HepG2 (cell line): ENCODE data around the gene GDA. TPM values are rescaled to one million over a fixed set of nuclear protein-coding genes. Genes with fewer than 3 reads are reported as not detected.
A peak's percentile ranks its signal among the peaks of the same experiment; 100 is the strongest.

Experiments
- ATAC-seq: fragments of 200-7000 bp; cut with Tn5 transposase; 3 replicates; pipeline ENCODE4 v1.9.1; 2020; ENCODE audit warnings: mild to moderate bottlenecking, moderate library complexity
- BruUV-seq: library from RNA; stranded (reverse); fragments of 400-500 nt; replicated peaks from 2 replicates; lab custom pipeline; 2021; lab: Mats Ljungman, UMichigan
- CTCF ChIA-PET: fragments of 300-600 bp; formaldehyde crosslinking; extraction: SDS; loops from one replicate; lab custom pipeline; 2021; ENCODE audit warnings: low total read pairs, inconsistent platforms, low intra/inter-chr PET ratio; lab: Yijun Ruan, JAX
- POLR2A ChIA-PET: fragments of 350-600 bp; sonication (Branson Sonifier 250); formaldehyde crosslinking; loops from one replicate; lab custom pipeline; 2020; ENCODE audit warnings: antibody characterized with exemption, inconsistent platforms; lab: Yijun Ruan, JAX
- DNase-seq: peaks from one replicate; pipeline ENCODE4 v3.0.0-alpha.2; 2015; ENCODE audit warnings: low spot score
- FAIRE-seq: peaks from 3 replicates; lab custom pipeline; 2011; peaks lifted over from hg19 to GRCh38; lab: Jason Lieb, UNC
- H2AFZ ChIP-seq: one replicate; pipeline ENCODE4 v1.6.1; 2011; ENCODE audit warnings: low read length, inconsistent platforms
- H3K27ac ChIP-seq: fragments of 300-600 bp; 3 replicates; pipeline ENCODE4 v1.8.0; 2011; ENCODE audit warnings: mixed run types, mild to moderate bottlenecking, mixed read lengths, low read length, inconsistent platforms; ENCODE audit not compliant: insufficient read depth; ENCODE audit errors: extremely low read length
- H3K27me3 ChIP-seq, 2 experiments: fragments of 200-600 bp in 1 of 2; 2 replicates in 1 of 2; 3 replicates in 1 of 2; pipeline versions ENCODE4 v1.6.0 to v1.8.0; 2011; ENCODE audit warnings: low read length in 2 of 2, mild to moderate bottlenecking in 2 of 2, moderate library complexity in 2 of 2, inconsistent platforms in 1 of 2; ENCODE audit not compliant: insufficient read depth in 2 of 2, control insufficient read depth in 1 of 2
- H3K36me3 ChIP-seq, 2 experiments: fragments of 200-600 bp in 1 of 2; replicated peaks in 1 of 2; 2 replicates in 1 of 2; 3 replicates in 1 of 2; pipeline versions ENCODE4 v1.5.1 to v1.8.0; 2011; ENCODE audit warnings: low read length in 2 of 2, inconsistent platforms in 1 of 2; ENCODE audit not compliant: insufficient read depth in 2 of 2, control insufficient read depth in 1 of 2
- H3K4me1 ChIP-seq: 2 replicates; pipeline ENCODE4 v1.5.1; 2012; ENCODE audit warnings: low read length, inconsistent platforms; ENCODE audit not compliant: insufficient read depth
- H3K4me2 ChIP-seq: 2 replicates; pipeline ENCODE4 v1.6.0; 2011; ENCODE audit warnings: low read depth, low read length, inconsistent platforms
- H3K4me3 ChIP-seq, 3 experiments: fragments of 200-600 bp in 1 of 3; sonication (generic), shearing (Covaris generic) in 1 of 3; replicated peaks in 1 of 3; 2 replicates each; pipeline ENCODE4 v1.5.1; 2011 to 2016; ENCODE audit warnings: low read length in 3 of 3, inconsistent platforms in 2 of 3, low read depth in 2 of 3, mild to moderate bottlenecking in 2 of 3, control low read depth in 1 of 3, mixed read lengths in 1 of 3; ENCODE audit not compliant: insufficient read depth in 1 of 3
- H3K79me2 ChIP-seq: one replicate; pipeline ENCODE4 v1.6.1; 2011; ENCODE audit warnings: low read length, inconsistent platforms; ENCODE audit not compliant: insufficient read depth
- H3K9ac ChIP-seq: 2 replicates; pipeline ENCODE4 v1.6.0; 2011; ENCODE audit warnings: mild to moderate bottlenecking, low read depth, low read length, inconsistent platforms; ENCODE audit not compliant: insufficient read depth
- H3K9me3 ChIP-seq: 2 replicates; pipeline ENCODE4 v1.5.1; 2012; ENCODE audit warnings: mild to moderate bottlenecking, low read length
- H4K20me1 ChIP-seq: 2 replicates; pipeline ENCODE4 v1.6.0; 2011; ENCODE audit warnings: inconsistent platforms, mild to moderate bottlenecking, low read length, moderate library complexity; ENCODE audit not compliant: insufficient read depth
- ATF7 ChIP-seq, 2 experiments: fragments of 450-650 bp in 1 of 2; sonication (generic) in 1 of 2; formaldehyde crosslinking in 1 of 2; IDR thresholded peaks; 2 replicates each; pipeline versions ENCODE4 v1.4.0 to v1.6.1; 2016 to 2020; ENCODE audit warnings: antibody characterized with exemption in 1 of 2, mild to moderate bottlenecking in 1 of 2, missing genetic modification reagents in 1 of 2
- CEBPG ChIP-seq: IDR thresholded peaks from 2 replicates; pipeline ENCODE4 v1.6.1; 2016
- CHD2 ChIP-seq: IDR thresholded peaks from 2 replicates; pipeline ENCODE4 v1.6.1; 2011; ENCODE audit warnings: low read depth, low read length, improper control_type of control experiment
- MED1 ChIP-seq: sonication (generic); formaldehyde crosslinking; IDR thresholded peaks from 2 replicates; pipeline ENCODE4 v1.4.0; 2020; ENCODE audit warnings: missing genetic modification reagents
- NFRKB ChIP-seq: fragments of 450-650 bp; IDR thresholded peaks from 2 replicates; pipeline ENCODE4 v1.6.1; 2017
- RCOR2 ChIP-seq: IDR thresholded peaks from 2 replicates; pipeline ENCODE4 v1.6.1; 2016; ENCODE audit warnings: missing biosample characterization, missing genetic modification reagents
- SAP130 ChIP-seq: IDR thresholded peaks from 2 replicates; pipeline ENCODE4 v1.6.1; 2016; ENCODE audit warnings: low read depth
- SMAD1 ChIP-seq: sonication (generic); formaldehyde crosslinking; IDR thresholded peaks from 2 replicates; pipeline ENCODE4 v1.4.0; 2020; ENCODE audit warnings: missing genetic modification reagents, low read depth, mild to moderate bottlenecking, borderline replicate concordance
- TCF7 ChIP-seq: sonication (generic); IDR thresholded peaks from 2 replicates; pipeline ENCODE4 v1.6.1; 2016; ENCODE audit warnings: antibody characterized with exemption, low read depth
- ZBTB3 ChIP-seq: sonication (generic); formaldehyde crosslinking; IDR thresholded peaks from 2 replicates; pipeline ENCODE4 v1.4.0; 2020; ENCODE audit warnings: low read depth, mild to moderate bottlenecking, moderate library complexity, missing genetic modification reagents, borderline replicate concordance
- ZNF138 ChIP-seq: sonication (generic); formaldehyde crosslinking; IDR thresholded peaks from 2 replicates; pipeline ENCODE4 v1.5.0; 2020; ENCODE audit warnings: mild to moderate bottlenecking, low read depth, missing genetic modification reagents
- ZNF30 ChIP-seq: sonication (generic); formaldehyde crosslinking; IDR thresholded peaks from 2 replicates; pipeline ENCODE4 v1.5.0; 2020; ENCODE audit warnings: mild to moderate bottlenecking, missing genetic modification reagents
- ZNF333 ChIP-seq: sonication (generic); formaldehyde crosslinking; IDR thresholded peaks from 2 replicates; pipeline ENCODE4 v1.4.0; 2020; ENCODE audit warnings: mild to moderate bottlenecking, missing genetic modification reagents, borderline replicate concordance
- ZNF430 ChIP-seq: sonication (generic); formaldehyde crosslinking; IDR thresholded peaks from 2 replicates; pipeline ENCODE4 v1.9.0; 2021; ENCODE audit warnings: mild to moderate bottlenecking, missing genetic modification reagents
- ZNF44 ChIP-seq: sonication (generic); formaldehyde crosslinking; IDR thresholded peaks from 2 replicates; pipeline ENCODE4 v1.5.1; 2020; ENCODE audit warnings: mild to moderate bottlenecking, missing genetic modification reagents
- ZNF441 ChIP-seq: sonication (generic); formaldehyde crosslinking; IDR thresholded peaks from 2 replicates; pipeline ENCODE4 v1.7.0; 2021; ENCODE audit warnings: missing genetic modification reagents, borderline replicate concordance
- WGBS: methylation state at CpG from one replicate; pipeline ENCODE4 v1.1.6; 2017; ENCODE audit warnings: low lambda C conversion rate; 5-methylcytosine and 5-hydroxymethylcytosine counted together
- in situ Hi-C: cut with HindIII; loops from 2 replicates; pipeline ENCODE4 v1.10.0; 2017; ENCODE audit warnings: low pct_unique_long_range_greater_than_20kb; ENCODE audit not compliant: extremely low pct_ligation_motif_present
- intact Hi-C: fragments of 100-400 bp; cut with micrococcal nuclease; formaldehyde crosslinking; loops from one replicate; pipeline ENCODE4 v1.10.0; 2022; ENCODE audit not compliant: unreplicated experiment
- polyA plus RNA-seq, 8 experiments: library from polyadenylated mRNA; depleted of rRNA in 3 of 8; stranded (reverse) in 7 of 8; unstranded in 1 of 8; fragments of >200 nt; fragmentation: Illumina TruSeq in 4 of 8; extraction: Trizol in 4 of 8; gene quantifications; 2 replicates each; pipeline versions ENCODE4 v1.2.1 to v1.2.3, GENCODE V29; 2011 to 2016; ENCODE audit warnings: low read depth in 4 of 8, missing spikeins in 1 of 8, mixed read lengths in 1 of 8; ENCODE audit not compliant: insufficient read depth in 1 of 8
- total RNA-seq, 5 experiments: library from RNA; depleted of rRNA; stranded (reverse); fragments of >200 nt; fragmentation: Illumina TruSeq; extraction: Trizol; gene quantifications; 2 replicates each; pipeline ENCODE4 v1.2.3, GENCODE V29; 2016; ENCODE audit warnings: low read depth in 1 of 5
- TF ChIP-seq, protein P1 (sequence below): sonication (generic); formaldehyde crosslinking; IDR thresholded peaks from 2 replicates; pipeline ENCODE4 v1.5.0; 2020; ENCODE audit warnings: mild to moderate bottlenecking, missing genetic modification reagents, moderate library complexity
- TF ChIP-seq, protein P2 (sequence below): sonication (generic); formaldehyde crosslinking; IDR thresholded peaks from 2 replicates; pipeline ENCODE4 v1.9.0; 2021; ENCODE audit warnings: mild to moderate bottlenecking, missing genetic modification reagents

GDA gene
- total and polyA plus RNA-seq, 2 of the 13 experiments (the other 11 are each of a cell fraction or from before 2014, with no cell fraction given) = 0.15 to 0.99 TPM

DNA sequence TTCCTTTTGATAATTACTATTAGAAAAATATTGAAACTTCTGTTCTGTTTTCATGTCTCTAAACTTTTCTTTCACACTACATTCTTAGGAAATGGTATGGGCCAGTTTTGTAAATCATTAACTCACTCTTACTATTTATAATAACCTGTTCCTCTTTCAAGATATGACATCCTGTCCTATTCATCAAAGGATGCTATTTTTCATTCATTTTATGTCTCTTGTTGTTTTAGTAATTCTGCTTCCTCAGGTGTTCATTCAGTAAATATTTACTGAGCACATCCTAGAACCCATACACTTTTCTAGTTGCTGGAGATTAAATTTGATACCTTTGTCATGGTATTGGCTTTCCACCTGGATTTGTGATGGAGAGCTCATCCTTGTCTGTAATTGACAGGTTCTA lies 58.0 kb downstream of the GDA start (continued):
- no peak for TF ChIP-seq CHD2
- no peak for TF ChIP-seq CEBPG (CRISPR knock-in tag)
- TF ChIP-seq RCOR2 = 0 out of 2 replicates have a peak, but pooled peaks have one; percentile 43
- TF ChIP-seq ZNF44 (CRISPR knock-in tag) = no peak
- peak; percentile 59 for TF ChIP-seq MED1 (CRISPR knock-in tag)
- TF ChIP-seq ZNF430 = no peak
- TF ChIP-seq SAP130 (CRISPR knock-in tag) = 0 out of 2 replicates have a peak, but pooled peaks have one; percentile 37
- TF ChIP-seq SMAD1 (CRISPR knock-in tag) = no peak
- TF ChIP-seq, protein P1, sequence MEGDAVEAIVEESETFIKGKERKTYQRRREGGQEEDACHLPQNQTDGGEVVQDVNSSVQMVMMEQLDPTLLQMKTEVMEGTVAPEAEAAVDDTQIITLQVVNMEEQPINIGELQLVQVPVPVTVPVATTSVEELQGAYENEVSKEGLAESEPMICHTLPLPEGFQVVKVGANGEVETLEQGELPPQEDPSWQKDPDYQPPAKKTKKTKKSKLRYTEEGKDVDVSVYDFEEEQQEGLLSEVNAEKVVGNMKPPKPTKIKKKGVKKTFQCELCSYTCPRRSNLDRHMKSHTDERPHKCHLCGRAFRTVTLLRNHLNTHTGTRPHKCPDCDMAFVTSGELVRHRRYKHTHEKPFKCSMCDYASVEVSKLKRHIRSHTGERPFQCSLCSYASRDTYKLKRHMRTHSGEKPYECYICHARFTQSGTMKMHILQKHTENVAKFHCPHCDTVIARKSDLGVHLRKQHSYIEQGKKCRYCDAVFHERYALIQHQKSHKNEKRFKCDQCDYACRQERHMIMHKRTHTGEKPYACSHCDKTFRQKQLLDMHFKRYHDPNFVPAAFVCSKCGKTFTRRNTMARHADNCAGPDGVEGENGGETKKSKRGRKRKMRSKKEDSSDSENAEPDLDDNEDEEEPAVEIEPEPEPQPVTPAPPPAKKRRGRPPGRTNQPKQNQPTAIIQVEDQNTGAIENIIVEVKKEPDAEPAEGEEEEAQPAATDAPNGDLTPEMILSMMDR (CRISPR knock-in tag) = no peak
- TF ChIP-seq ZNF333 (CRISPR knock-in tag) = no peak
- 0 out of 2 replicates have a peak, but pooled peaks have one; percentile 14 for TF ChIP-seq TCF7
- TF ChIP-seq ATF7 (IDR thresholded peaks at IDR 0.05) = no peak
- TF ChIP-seq ATF7 (CRISPR knock-in tag; IDR thresholded peaks at IDR 0.05) = no peak

DNA sequence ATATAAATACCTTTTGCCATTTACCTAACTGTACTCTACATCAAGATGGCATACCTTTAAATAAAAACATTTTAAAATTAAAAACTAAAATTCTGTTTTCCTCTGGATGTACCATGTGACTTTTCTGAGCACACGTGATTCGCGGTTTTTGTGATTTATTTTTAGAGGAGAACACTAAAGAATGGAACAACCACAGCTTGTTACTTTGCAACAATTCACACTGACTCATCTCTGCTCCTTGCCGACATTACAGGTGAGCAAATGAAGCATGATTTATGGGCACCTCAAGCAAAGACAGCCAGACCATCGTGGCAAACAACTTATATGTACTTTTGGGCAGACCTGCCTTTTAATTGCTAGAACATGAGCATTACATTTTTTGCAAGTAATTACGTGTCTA lies 61.3 kb downstream of the GDA start:
- WGBS = 40% methylated on average over 6 of the region's 6 CpGs
- H3K27ac ChIP-seq = no peak overlapping the region
- no peak overlapping the region for H3K4me2 ChIP-seq
- no peaks in the 10 kb centered on the region for H4K20me1 ChIP-seq
- H3K9me3 ChIP-seq = no peaks in the 10 kb centered on the region
- H3K9ac ChIP-seq = no peak overlapping the region
- H2AFZ ChIP-seq = no peak overlapping the region
- no peak for FAIRE-seq
- ChIA-PET POLR2A (no interaction called here), CTCF (interaction anchor here (0.6 kb wide), 1 partner anchor 629 kb away, joined by 3 read pairs; no protein-coding TSS in a partner anchor)
- no peak overlapping the region for H3K4me3 ChIP-seq
- in situ Hi-C loops (no loop called here), intact Hi-C loops (no loop called here)
- no peak for DNase-seq
- H3K36me3 ChIP-seq = no peaks in the 10 kb centered on the region
- no TSS peak for BruUV-seq
- no peaks in the 10 kb centered on the region for H3K27me3 ChIP-seq
- H3K79me2 ChIP-seq = no peaks in the 10 kb centered on the region
- peaks cover 22% of the 10 kb centered on the region for H3K4me1 ChIP-seq
- no peak for ATAC-seq
- TF ChIP-seq ZNF441 (CRISPR knock-in tag) = no peak
- no peak for TF ChIP-seq ZNF30 (CRISPR knock-in tag)
- TF ChIP-seq ZBTB3 (CRISPR knock-in tag) = no peak
- TF ChIP-seq, protein P2, sequence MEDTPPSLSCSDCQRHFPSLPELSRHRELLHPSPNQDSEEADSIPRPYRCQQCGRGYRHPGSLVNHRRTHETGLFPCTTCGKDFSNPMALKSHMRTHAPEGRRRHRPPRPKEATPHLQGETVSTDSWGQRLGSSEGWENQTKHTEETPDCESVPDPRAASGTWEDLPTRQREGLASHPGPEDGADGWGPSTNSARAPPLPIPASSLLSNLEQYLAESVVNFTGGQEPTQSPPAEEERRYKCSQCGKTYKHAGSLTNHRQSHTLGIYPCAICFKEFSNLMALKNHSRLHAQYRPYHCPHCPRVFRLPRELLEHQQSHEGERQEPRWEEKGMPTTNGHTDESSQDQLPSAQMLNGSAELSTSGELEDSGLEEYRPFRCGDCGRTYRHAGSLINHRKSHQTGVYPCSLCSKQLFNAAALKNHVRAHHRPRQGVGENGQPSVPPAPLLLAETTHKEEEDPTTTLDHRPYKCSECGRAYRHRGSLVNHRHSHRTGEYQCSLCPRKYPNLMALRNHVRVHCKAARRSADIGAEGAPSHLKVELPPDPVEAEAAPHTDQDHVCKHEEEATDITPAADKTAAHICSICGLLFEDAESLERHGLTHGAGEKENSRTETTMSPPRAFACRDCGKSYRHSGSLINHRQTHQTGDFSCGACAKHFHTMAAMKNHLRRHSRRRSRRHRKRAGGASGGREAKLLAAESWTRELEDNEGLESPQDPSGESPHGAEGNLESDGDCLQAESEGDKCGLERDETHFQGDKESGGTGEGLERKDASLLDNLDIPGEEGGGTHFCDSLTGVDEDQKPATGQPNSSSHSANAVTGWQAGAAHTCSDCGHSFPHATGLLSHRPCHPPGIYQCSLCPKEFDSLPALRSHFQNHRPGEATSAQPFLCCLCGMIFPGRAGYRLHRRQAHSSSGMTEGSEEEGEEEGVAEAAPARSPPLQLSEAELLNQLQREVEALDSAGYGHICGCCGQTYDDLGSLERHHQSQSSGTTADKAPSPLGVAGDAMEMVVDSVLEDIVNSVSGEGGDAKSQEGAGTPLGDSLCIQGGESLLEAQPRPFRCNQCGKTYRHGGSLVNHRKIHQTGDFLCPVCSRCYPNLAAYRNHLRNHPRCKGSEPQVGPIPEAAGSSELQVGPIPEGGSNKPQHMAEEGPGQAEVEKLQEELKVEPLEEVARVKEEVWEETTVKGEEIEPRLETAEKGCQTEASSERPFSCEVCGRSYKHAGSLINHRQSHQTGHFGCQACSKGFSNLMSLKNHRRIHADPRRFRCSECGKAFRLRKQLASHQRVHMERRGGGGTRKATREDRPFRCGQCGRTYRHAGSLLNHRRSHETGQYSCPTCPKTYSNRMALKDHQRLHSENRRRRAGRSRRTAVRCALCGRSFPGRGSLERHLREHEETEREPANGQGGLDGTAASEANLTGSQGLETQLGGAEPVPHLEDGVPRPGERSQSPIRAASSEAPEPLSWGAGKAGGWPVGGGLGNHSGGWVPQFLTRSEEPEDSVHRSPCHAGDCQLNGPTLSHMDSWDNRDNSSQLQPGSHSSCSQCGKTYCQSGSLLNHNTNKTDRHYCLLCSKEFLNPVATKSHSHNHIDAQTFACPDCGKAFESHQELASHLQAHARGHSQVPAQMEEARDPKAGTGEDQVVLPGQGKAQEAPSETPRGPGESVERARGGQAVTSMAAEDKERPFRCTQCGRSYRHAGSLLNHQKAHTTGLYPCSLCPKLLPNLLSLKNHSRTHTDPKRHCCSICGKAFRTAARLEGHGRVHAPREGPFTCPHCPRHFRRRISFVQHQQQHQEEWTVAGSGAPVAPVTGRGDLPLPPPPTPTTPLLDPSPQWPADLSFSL (CRISPR knock-in tag) = no peak
- no peak for TF ChIP-seq ZNF138 (CRISPR knock-in tag)
- no peak for TF ChIP-seq NFRKB
